HG03457 (cell line): ENCODE results near the gene HYAL3.
"Not testable (repeated sequence)": the region's sequence is repeated elsewhere in the genome, so short reads cannot be mapped to it uniquely, and the experiment has no call there.

Experiments
- ATAC-seq: cut with Tn5 transposase; IDR thresholded peaks from one replicate; pipeline ENCODE4 v1.9.1; 2021; ENCODE audit warnings: moderate number of reproducible peaks; ENCODE audit not compliant: unreplicated experiment

The HYAL3 gene

DNA sequence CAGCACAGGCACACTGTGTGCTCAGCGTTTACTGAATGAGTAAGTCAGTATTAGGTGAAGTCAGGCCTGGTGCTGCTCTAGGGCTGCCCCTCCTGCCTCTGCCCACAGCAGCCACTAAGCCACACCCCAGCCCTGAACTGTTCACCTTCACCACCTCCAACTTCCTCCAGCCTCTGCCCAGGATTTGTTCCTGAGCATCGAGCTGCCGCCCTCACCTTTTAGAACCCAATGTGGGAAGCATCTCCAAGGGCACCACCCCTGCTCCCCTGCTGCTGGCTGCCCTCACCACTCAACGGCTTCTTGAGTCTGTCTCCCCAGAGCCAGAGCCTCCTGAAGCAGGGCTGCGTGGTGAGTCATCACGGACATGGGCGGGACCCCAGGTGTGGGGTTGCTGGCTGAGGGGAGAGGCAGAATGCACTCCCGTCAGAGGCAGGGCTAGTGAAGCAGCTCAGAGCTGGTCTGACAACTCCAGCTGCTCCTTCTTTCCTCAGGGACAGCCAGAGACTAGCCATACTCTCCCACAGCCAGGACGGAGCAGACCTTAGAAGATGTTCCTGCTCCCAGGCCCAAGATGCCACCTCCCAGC is 17.5 kb upstream of the HYAL3 start:
- ATAC-seq: no peak

DNA sequence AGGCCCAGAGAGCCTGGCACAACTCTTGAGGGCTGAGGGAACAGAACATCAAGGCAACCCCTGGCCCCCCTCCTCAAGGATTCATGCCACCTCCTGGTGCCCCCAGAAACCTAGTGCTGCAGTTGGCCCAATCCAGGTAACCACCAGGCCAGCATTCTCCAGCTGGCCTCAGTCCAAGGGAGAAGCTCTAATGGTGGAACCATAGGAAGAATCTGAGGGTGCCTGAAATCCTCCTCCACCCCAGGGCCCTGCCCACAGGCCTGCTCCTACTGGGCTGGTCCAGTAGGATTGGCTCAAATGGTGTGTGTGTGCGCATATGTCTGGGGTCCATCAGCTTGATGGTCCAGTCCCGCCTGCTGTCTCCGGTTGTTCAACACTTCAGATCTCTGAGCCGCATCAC is 15.6 kb upstream of the HYAL3 start:
- ATAC-seq: no peak

DNA sequence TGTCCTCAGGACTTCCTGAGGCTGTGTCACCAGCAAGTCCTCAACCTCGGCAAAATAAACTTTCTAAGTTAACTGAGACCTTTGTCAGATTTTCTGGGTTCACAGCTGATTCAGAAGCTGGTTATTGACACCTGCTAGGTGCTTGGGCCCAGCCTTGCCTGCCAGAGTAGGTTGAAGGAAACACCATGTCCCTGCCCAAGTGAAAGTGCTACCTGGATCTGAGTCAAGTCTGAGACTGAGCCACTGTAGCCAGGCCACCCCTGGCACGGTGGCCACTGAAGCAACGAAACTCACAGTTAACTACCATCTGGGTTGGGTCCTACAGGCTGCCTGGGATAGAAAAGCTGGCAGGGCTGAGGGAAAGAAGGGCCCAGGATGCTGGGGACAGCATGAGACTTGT is 15.1 kb upstream of the HYAL3 start:
- no peak for ATAC-seq

DNA sequence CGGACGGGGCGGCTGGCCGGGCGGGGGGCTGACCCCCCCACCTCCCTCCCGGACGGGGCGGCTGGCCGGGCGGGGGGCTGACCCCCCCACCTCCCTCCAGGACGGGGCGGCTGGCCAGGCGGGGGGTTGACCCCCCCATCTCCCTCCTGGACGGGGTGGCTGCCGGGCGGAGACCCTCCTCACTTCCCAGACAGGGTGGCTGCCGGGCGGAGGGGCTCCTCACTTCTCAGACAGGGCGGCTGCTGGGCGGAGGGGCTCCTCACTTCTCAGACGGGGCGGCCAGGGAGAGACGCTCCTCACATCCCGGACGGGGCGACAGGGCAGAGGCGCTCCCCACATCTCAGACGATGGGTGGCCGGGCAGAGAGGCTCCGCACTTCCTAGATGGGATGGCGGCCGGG is 12.8 kb upstream of the HYAL3 start:
- not testable (repeated sequence) for ATAC-seq

DNA sequence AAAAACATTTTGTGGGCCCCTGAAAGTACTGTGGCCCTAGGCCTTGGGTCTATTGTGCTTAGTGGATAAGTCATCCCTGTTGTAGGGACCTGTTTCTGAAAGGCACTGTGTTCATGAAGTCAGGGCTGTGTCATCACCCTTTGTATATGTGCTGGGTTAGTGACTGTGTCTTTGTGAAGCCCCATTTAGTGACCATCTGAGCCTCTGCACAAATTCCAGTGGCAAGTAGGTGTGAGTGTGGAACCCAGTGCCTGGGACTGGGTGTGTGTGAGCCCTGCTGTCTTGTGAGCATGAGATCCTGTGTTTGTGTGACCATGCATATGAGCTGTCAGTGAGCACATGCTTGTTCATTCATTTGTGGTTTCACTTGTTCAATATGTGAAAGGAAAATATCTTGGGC is 5.4 kb upstream of the HYAL3 start:
- no peak for ATAC-seq

DNA sequence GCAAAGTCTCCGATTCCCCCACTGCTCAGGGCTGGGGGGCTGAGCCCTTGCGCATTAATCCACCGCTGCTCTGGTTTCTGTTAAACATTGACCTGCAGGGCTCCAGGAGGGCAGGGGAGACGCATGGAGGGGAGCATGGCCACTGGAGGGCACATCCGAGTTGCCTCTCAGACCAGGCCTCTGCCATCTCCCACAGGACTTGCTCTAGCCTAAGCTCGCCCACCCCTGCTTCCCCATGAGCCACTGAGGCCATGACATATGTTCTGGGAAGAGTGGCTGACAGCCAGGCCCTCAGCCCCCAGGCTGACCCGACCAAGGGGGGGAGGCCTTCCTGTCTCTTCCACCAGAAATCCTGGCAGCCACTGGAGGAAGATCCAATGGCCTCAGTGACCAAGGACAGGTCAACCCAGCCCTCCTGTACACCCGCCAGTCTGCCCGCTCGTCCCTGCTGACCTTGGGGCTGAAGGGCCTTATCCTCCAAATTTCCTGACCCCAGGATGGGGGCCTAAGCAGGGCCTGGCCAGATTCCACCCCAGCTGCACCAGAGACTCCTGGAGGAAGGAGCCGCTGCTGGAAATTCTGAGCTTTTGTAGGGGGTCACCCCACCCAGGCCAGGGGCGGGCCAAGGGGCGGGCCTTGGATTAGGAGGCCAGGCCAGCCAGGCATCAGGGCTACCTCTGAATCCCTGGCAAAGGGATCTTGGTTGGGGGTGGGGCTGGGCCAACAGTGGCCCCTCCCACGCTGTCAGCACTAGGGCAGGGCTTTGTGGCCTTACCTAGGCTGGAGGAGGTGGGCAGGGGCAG is 4.0 kb upstream of the HYAL3 start, which contains the start of gene HYAL1:
TSS of gene HYAL1 (minus strand) at position 562 of the 803 bp plus-strand sequence. CDS start 618 bp downstream, outside the sequence.
- ATAC-seq: no peak

DNA sequence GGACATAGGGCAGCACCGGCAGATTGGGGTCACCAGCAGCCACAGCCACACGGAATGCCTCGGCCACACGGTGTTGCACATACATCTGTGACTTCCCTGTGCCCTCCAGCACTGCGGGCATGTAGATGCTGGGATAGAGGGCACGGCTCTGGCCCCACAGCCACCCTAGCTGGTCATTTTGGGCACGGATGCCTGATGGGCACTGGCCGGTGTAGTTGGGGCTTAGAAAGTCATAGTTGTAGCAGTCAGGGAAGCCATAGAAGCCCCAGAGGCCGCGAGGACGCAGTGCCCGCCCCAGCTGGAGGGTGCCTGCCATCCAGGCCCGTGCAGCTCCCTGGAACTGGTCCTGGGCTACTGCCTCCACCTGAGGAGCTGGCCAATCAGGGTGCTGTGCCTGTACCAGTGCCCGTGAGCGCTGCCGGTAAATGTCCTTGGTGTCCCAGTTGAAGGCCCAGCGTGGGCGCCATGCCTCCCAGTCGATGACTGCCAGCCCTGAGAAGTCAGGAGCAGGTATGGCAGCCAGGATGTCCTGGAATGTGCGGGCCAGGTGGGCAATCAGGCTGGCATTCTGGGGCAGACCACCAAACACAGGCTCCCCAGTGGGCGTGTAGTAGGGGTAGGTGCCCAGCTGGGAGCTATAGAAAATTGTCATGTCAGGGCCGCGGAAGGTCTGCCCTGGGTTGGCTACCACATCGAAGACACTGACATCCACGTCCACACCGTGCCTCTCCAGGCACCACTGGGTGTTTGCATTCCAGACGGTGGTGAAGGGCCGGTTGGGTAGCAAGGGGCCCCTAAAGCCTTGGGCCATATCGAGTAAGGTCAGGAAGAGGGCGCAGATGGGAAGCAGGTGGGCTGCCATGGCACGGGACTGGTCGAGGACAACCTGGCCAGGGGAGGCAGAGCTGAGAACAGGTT is 3.1 kb upstream of the HYAL3 start:
- ATAC-seq: no peak

DNA sequence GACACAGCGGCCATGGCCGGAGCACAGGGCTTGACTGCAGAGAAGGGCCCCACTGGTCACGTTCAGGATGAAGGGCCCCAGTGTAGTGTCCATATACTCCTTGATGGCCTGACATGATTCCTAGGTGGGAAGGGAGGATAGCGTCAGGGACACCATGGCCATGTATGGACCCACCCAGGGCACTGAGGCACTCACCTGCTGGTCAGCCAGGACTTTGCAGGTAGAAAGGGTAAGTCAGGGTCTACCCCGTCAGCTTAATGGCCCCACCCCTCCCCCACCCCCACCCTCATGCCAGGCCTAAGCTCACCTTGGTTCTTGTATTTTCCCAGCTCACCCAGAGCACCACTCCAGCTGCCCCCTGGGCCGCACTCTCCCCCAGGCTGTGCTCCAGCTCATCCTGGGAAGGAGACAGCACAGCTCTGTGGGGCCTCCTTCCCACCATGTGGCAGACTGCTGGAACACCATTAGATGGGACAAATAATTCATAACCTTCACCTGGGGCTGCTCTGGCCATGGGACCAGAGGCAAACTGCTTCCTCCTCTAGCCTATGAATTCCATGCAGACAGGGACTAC is 1.6 kb upstream of the HYAL3 start:
- ATAC-seq: no peak

DNA sequence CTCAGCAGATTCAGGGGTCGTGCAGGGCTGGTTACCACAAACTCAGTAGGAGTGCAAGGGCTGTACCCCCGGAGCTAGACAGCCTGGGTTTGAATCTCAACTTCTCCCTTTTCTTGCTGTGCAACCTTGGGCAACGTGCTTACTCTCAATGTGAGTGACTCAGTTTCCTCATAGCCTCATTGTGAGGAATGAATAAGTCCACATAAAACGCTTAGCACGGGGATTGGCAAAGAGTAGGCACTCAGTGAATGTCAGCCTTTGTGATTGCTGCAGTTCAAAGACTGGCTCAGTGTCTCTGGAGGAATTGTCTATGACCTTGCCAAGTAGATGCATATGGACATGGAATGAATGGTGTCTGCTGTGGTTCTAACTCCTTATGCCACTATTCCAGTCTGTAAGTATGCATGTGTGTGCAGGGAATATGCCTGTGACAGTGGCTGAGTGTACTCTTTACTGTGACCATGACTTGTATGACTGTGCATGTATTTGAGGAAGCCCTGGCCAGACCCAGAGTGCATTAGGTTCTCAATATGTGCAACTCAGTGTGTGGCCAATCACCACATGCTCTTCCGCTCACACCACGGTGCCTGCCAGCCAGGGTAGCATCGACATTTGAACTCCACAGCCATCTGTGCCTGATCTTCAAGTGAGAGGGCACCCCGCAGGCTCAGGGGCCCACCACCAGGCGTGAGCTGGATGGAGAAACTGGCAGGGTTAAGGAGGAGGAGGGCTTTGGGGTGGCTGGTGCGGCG is 900 bp upstream of the HYAL3 start:
- ATAC-seq: no peak

DNA sequence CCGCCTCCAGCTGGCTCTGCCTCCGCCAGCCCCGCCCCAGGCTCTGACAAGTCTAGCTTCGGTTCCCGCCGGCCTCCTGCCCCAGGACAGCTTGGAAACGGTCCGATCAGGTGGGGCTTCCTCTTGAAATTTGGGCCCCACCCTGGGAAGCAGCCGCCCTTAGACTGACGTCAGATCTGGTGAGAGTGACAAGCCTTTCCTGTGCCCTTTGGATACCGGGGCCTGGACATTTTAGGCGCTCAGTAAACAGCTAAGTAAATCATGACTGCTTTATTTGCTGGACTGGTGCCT is 378 bp upstream of the HYAL3 start:
- ATAC-seq: no peak

DNA sequence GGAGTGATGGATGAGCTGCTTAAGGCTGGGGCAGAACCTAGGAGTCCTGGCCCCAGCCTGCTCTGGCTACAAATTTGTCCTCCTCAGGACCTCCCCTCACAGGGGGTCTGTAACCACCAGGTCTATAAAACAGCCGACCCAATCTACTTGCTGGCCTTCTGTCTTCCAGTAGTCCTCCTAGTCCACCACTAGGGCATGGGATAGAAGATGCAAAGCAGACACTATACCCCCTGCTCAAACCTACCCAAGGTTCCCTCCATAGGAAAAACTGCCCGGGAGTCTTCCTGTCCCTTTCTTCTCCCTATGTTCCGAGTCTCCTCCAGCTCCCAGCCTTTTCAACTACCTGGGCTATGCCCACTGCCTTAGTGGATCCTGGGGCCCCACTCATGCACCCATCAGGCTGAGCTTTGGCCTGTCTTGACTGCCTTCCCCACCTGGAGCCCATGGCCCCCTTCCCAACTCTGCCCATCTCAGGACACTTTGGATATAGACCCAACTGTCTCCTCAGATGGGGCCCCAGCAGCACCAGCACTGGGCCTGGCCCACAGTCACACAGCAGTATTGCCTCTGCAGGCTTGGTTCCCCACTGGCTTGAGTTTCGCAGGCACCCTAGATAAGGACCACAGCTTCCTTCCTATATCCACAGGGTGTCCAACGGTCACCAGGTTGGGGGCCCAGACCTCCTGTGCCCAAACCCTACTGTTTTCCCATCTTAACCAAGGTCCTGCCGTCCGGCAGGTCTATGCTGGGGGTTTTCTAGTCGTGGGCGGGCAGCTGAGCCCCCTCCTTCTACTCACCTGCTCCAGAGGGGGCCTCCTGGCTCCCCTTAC is 1.1 kb downstream of the HYAL3 start:
- ATAC-seq: no peak

DNA sequence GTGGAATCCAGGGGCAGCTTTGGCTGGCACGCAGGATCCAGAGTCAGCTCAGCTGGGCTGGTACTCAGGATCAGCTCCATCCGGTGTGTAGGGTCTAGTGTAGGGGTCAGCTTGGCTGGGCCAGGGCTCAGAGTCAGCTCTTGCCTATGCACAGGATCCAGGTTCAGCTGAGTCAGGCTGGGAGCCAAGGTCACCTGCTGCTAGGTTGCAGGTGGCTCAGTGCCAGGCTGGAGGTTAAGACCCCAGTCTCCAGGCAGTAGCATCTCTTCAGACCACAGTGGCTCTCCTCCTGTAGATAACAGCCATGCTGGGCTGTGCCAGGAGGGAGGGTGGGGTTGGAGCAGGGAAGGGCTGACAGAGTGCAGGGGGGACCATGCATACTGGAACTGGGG is 1.8 kb downstream of the HYAL3 start:
- no peak for ATAC-seq

DNA sequence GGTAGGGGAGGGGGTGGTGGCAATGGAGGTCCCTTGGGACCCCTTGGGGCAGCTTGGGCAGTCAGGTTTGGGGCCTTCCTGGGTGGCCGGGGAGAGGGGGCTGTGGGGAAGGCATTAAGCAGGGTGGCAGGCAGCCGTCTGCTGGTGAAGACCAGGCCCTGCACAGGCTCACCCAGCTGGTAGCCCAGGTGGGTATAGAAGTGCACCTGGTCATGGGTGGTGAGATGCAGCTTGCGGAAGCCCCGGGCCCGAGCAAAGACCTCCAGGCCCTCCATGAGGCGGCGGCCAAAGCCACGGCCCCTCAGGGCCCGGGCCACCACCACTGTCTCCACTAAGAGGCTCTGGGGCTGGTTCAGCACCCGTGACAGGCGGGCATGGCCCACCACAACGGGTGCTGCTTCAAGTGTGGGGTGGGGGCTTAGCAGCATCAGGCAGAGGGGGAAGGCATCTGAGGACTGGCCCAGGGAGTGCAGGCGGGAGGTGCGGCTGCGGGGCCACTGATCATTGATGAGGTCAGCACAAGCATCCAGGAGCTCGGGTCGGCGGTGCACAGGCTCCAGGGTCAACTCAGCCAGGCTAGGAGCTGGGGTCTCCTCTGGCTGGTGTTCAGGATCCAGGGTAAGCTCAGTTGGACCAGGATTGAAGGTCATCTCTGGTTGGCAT is 2.4 kb downstream of the HYAL3 start:
- no peak for ATAC-seq

DNA sequence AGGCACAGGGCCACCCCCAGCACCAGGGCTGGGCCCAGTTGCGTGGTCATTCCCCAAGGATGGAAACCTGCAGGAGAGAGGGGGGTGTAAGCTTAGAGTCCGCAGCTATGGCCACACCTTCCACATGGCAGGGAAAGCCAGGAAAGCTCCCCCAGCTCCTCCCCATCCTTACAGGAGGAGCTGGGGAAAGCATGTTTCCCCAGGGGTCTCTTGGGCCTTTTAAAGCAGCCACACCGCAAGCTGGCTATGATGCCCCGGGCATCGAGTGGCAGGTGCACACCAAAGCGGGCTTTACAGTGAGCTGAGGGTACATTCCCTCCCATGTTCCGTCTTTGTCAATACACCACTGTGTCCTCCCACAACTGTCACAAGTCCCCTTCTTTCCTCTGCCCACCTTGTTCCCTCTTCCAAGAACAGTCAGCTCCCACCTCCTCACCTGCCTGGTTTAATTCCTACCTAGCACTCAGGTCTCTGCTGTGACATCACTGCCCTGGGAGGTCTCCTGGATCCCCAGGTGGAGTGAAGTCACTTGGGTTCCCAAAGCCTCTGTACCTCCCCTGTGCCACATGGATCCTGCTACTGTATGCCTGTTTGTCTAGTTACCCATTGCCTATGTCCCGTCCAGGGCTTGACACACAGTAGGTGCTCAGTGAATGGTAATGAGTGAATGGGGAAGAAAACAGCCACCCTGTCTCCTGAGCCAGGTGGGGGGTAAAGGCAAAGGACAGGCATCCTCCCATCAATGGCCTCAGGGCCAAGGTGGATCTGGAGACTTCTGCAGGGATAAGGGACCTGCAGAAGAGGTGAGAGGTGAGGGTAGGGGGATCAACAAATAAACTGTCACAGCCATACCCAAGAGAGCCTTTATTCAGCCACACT is 3.4 kb downstream of the HYAL3 start:
- ATAC-seq: no peak

DNA sequence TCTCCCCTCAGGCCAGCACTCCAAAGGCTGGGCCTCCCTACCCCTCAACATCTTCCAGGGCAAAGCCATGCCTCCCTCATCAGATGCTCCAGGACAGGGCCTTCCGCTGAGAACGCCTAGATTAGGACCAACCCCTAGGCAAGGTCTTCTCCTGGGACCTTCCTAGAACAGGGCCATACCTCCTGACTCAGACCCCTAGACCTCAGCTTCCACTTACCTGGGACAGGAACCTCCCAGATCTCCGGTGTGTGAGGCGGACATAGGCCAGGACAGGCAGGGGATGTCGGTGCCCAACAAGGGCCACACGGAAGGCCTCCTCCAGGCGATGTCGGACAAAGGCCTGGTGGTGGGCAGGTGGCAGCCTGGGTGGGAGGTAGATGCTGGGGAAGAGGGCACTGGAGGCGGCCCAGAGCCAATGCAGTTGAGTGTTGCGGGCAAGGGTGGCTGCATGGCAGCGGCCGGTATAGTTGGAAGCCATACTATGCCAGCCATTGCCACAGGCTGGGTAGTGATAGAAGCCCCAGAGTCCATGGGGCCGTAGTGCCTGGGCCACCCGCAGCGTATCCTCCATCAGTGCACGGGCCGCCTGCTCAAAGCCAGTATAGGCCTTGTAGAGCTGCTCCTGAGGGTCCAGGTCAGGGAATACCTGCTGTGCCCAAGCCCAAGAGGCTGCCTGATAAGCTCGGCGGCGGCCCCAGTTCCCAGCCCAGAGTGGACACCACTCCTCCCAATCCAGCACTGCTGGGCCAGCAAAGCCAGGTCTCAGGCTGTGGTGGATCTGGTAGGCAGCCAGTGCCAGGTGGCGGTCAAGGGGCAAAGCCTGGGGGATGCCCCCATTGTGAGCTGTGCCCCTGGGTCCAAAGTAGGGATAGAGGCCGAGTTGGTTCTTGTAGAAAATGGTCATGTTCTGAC is 4.5 kb downstream of the HYAL3 start:
- ATAC-seq: no peak

DNA sequence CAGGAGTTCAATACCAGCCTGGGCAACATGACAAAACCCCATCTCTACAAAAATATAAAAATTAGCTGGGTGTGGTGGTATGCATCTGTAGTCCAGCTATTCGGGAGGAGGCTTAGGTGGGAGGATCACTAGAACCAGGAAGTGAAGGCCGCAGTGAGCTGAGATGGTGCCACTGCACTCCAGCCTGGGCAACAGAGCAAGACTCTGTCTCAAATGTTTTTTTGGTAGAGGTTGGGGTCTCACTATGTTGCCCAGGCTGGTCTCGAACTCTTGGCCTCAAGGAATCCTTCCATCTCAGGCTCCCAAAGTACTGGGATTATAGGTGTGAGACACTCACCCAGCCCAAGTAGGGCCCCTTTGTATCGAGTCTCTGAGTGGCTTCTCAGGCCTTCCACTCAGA is 5.1 kb downstream of the HYAL3 start:
- no peak for ATAC-seq

DNA sequence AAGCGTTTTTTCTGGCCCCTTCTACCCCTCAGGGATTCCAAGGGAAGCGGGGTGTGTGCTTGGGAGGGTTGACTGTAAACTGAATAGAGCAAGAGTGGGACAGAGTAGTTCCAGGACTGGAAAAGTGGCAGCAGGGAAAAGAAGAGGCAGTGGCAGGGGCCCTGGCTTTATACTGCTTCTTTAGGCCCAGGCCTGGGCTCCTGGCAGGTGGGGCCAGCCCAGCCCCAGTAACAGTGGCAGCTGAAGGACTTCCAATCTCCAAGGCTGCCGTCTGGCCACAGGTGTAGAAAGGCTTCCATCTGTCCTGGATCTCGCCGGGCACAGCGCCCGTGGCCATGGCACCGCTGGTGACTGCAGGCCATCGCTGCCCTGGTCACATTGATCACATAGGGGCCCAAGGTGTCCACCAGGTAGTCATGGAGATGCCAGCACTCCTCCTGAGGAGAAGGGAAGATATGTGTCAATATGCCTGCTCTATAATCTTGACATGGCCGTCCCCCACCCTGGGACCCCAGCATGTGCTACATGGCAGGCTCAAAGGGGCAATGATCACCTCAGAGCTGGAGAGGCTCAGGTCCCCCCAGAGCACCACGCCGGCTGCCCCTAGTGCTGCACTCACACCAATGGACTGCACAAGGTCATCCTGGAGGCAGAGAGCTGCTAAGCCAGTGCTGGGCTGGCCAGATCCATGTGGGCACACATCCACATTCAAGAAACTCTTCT is 6.0 kb downstream of the HYAL3 start:
- ATAC-seq: no peak
